NCI-H2227 (cell line): ENCODE measurements around the gene NPTX1.

Experiments
- DNase-seq: peaks from one replicate; lab custom pipeline; 2025; ENCODE audit not compliant: unreplicated experiment; lab: John Stamatoyannopoulos, UW

NPTX1 gene

DNA sequence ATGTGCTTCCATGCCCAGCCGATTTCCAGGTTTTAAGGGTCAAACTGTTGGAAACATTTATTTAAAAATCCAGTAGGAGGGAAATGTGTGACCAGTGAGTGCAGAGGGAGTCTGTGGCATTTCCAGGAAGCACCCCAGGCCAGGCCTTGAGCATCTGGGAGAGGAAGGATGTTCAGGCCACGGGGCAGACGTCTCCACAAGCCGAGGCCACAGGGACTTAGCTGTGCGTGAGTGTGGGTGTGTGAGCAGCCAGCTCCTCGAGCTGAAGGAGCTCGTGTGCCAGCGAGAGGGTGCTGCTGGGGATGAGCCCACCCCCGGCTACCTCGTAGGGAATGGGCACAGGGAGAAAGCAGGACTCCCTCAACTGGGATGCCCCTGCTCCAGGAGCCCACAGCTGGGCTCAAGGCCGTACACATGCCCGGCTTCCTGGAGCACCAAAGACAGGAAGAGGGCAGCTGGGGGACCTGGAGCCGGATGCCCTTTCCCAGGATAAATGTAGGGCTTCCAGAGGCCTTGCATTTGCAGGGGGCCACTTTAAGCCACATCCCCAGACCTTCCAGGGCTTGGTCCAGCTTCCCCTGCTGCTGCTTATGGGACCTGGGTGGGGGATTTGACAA is 12.5 kb downstream of the NPTX1 start:
- DNase-seq, result no peak

DNA sequence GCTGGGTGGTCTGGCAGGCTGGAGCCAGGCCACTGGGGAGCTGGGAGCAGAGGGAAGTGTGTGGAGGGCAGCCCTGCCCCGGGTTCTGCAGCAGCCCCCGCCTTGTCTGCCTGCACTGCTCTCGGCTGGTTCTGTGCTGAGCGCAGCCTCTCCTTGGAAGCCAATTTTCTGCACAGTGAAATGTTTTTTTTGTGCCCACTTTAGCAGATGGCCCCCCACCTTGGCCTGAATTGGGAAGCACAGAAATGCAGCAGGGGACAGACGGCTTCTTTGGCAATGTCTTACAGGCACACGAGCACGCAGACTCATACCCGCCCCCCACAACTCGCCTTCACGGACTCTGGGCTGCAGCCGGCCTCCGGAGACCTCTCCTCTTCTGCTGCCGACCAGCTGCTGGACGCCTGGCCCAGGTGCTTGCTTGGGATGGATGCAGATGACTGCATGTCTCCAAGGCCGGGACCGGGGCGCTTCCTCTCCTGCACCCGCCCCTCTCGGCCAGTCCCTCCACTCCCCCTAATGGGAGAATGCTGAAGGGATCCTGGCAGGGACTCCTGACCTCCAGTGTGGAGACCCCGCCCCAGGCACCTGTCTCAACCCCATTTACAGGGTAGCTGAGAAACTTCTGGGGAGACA is 14.8 kb downstream of the NPTX1 start:
- no peak for DNase-seq

DNA sequence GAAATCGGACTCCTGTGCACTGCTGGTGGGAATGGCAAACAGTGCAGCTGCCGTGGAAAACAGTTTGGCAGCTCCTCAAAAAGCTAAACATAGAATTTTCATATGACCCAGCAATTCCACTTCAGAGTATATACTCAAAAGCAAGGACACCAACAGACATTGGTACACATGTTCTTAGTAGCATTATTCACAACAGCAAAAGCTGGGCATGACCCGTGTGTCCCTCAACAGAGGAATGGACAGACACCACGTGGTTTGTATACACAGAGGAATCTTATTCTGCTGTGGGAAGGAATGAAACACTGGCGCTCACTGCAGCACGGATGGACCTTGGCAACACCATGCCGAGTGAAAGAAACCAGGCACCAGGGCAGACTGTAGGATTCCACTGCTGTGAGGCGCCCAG is 16.0 kb downstream of the NPTX1 start:
- no peak for DNase-seq

DNA sequence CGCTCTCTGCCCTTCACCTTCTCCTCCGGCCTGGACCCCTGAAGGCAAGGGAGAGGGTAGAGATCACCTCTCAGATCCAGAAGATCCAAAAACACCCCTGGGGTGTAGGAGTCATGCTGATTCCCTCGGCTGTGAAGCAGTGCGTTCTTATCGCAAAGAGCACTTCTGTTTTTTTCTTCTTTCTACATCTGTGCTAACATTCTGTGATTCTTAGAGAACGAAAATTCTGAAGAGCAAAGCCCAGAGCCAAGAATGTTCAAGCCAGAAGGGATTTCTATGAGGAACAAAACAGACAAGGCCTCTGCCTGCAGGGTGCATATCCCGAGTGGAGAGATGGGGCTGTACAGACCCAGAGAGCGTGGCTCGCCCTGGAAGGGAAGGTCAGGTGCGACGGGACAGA is 17.2 kb downstream of the NPTX1 start:
- DNase-seq, result no peak

DNA sequence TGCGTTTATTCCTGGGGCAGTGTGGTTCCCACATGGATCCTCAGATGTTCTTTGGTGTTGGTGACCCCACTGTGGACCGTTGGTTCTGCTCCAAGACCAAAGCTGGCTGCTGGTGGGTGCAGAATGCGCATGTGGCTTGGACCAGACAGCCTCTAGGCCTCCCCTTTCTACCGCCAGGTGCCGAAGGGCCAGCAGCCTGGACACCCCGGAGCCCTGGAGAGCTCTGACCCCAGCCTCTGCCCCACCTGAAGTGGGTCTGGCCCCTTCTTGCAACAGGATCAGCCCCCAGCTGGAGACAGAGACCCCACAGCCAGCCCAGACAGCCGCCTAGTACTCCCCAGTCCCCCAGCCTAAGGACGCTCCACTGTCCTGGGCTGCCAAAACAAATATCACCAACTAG is 18.4 kb downstream of the NPTX1 start:
- no peak for DNase-seq

DNA sequence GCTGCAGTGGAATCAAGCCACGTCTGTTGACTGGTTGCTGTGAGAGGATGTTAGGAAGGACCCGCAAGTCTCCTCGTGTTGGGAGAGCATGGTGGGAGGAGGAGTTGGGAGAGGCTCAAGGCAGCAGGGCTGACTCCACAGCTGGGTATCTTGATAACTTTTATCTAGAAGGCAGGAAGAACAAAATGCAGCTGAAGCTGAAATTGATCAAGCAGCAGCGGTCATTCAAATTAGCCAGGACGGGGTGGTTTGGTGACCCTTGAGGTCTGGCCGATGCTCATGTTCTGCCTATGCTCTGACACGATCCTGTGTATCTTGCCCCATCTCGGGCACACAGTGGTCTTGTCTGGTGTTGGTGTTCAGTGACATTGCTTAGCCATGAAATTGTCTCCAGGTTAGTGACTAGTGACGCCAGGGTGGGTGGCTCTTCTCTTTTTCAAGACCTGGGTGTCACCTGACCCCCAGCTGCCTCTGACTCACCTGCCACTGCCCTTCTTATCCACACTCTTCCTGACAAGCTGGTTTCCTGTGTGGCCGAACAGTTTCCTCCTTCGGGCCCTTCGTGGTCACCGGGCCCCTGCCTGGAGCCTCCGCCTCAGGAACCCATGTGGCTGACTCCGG is 19.1 kb downstream of the NPTX1 start:
- DNase-seq, result no peak

DNA sequence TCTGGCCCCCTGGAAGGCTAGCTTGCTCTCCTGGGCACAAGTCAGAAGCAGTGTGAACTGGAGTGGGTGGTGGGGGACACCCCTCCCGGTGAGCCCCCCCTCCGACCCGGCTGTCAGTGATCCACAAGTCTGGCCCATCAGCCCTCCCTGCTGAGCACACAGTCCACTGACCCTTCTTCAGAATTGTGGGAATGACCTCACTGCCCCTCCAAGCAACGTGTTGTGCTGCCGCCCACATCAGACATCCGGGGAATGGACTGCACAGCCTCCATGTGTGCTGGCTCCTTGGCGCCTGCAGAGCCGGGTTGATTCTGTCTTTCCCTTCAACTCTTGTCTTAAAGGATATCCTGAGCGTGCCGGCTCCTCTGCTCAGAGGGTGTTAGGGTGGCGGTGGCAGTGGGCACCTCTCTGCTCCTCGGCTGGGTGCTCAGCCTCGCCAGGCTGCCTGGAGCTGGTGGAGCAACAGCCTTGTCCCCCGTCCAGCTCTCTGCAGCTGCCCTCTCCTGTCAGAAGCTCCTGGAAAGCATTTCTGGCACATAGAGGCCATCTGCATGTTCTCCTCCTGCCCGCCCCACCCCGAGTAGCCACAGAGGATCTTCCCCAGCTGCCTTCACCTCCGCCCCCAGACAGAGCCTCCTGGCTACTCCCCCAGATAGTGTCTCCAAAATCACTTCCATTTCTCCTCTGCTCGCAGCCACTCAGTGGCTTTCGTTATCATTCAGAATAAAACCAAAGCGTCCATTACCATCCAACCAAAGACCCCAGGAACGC is 19.8 kb downstream of the NPTX1 start:
- no peak for DNase-seq

DNA sequence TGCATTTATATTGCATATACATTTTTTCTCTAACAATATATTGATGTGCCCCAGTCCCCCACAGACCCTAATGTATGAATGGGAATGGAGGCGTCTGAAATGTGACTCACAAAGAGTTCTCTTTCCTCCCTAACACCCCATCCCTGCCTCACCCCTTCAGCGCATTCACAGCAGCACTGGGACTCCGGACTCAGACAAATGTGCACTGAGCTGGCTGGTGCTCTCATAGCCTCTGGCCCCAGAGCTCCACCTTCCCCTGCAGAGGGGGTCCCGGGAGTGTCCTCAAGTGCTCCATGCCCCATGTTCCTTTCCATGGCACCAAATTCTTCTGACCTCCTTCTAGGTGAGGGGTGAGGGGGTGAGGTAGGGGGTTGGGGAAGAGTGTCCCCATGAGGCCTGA is 20.6 kb downstream of the NPTX1 start:
- no peak for DNase-seq

DNA sequence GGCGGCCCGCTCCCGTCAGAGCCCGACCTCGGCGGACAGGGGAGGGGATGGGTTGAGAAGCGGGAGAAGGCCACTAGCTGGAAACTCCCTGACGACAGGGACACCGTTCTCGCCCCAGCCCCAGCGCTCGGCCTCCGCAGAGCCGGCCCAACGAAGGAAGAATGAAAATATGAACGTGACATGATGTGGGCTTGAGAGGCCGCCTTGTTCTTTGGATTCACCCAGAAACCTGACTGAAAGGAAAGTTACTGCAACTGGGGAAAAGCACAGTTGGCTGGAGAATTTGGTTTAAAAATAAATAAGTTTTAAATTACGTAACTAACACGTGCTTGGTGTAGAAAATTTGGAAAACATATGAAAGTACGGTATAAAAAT is 21.1 kb downstream of the NPTX1 start:
- peak; percentile 74 for DNase-seq

DNA sequence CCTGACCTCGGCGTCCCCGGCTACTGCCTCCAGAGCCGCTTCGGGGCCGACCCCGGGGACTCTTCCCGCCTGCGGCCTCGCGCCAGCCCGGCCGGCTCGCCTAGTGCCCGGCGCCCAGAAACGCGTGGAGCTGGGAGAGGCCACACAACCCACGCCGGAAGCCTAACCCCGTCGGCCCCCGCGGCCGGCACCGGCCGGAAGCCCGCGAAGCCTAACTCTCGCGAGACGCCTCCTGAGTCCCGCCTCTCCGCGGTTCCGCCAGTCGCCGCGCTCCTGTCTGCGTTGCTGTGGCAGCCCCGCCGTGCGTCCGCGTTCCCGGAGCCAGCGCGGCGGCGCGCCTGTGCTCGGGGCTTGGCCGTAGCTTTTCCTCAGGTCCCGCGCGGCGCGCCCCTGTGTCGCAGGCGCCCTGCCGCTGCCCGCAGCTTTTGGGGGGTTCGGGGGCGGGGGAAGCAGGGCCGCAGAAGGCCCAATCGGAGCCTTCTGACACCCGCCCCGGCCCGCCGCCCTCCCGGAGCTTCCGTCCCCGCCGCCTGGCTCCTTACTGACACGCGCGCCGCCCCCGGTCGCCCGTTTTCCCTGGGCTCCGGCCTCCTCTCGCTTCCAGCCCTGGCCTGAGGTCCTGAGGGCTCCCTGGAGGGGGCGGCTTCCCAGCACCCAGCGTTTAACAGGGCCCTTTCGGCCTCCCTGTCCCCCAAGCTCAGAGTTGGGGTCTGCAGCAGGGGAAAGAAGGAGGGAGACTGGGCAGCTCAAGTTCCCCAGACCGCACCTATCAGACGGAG is 21.7 kb downstream of the NPTX1 start:
- peak; percentile 99 for DNase-seq

DNA sequence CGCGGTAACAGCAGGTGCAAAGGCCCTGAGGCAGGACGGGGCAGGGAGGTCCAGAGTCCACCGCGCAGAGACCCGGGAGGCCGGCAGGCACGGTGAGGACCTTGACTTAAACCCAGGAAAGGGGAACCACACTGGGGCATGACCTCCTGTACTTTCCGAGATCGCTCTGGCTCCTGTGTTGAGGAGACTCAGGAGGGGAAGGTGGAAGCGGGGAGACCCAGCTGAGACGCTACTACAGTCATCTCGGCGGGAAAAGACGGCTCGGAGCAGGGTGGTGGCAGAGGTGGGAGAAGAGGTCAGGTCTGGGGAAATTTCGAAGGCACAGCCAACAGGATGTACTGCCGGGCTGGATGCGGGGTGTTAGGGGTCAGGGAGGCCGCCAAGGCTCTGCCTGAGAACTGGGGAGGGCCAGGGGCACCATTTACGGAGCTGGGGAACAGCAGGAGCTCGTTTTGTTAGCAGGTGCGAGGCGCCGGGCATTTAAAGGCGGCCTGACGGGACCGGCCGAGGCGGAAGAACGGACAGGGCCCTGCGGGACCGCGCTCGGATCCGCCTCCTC is 22.3 kb downstream of the NPTX1 start:
- no peak for DNase-seq

DNA sequence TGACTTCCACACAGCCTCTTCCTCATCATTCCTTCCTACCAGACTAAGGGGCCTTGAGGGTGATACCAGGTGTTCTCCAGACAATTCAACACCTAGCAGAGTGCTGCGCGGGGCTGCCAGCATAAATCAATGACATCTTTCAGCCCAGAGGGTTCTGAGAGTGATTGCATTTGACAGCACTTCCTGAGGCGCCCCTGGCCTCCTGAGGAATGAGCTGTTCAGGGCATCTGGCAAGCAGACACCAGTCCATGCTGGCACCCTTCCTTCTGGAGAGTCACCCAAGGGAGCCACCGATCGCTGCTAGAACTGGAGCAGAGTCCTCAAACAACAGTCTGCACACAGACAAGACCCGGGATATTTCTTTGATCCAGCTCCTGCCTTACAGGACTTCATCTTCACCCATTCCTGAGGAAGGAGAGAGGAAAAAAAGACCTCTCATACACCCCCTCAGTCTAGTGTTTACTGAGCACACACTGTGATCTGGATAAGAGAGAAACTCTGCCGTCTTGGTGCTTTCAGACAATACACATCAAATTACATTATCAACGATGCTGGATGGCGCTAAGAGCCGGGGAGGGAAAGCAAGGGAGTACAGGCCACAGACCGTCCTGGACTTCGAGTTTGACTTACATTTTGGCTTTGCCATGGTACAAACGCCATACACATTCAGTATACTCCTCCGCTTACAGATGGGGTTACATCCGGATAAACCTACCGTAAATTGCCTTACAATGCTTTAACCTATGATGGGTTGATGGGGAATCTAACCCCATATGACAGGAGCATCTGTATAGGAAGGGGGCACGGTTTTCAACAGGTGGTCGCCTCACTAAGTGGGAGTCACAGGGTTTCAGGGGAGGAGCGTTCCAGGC is 23.0 kb downstream of the NPTX1 start:
- no peak for DNase-seq

DNA sequence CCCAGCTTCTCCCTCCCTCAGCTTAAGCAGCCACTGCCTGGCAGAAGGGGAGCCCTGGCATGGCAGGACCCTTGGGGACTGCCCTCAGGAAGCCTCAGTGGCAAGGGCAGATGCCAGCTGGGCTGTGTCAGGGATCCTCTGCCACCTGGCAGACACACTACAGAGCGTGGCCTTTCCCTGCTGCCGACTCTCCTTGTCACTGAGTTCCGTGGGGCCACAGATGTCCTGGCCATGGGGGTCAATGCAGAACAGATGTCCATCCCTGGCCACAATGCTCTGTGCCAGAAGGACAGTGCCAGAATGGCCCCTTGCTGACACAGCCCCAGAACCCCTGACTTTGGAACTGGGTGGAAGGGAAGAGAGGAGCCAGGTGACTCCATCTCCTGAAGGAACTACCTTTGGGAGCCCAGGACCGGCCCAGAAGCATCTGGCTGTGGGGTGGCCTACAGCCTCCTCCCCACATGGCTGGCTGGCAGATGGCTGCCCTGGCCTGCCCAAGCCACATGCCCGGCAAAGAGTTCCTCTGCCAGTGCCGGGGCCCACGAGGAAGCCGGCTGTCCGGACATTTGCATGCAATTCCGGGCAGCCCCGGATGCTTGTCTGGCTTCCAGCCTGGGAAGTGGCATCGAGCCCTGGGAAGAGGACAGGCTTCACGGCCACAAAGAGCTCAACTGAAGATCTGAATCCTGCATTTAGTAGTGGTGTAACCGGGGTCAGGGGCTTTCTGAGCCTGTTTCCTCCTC is 24.1 kb downstream of the NPTX1 start:
- no peak for DNase-seq

DNA sequence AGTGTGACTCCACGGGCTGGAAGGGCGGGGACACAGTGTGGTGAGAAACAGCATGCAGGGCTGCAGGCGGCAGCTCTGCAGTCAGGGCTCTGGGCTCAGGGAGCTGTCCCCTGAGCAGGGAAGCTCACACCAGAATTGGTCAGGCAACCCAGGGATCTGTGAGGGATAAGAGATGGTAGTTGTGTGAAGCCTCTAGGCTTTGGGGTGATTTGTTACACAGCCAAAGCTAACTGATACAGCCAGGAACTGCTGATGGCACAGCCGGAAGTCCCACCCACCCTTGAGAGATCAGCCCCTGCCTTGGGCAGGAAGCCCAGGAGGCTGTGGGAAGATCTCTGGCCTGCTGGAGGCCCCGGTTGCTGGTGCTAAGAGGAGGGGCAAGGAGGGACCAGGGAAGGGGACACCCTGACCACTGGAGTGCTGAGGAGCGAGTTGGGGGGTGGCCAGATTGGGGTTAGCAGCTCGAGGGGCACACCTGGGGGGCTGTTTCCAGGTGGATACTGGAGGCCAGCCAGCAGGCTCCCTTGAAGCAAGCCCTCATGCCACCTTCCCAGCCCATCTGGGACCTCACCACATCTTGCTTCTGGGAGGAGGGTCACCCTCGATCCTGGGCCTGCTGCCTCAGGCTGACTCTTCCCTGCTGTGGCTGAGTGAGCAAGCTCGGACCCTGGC is 25.2 kb downstream of the NPTX1 start:
- DNase-seq, result no peak

DNA sequence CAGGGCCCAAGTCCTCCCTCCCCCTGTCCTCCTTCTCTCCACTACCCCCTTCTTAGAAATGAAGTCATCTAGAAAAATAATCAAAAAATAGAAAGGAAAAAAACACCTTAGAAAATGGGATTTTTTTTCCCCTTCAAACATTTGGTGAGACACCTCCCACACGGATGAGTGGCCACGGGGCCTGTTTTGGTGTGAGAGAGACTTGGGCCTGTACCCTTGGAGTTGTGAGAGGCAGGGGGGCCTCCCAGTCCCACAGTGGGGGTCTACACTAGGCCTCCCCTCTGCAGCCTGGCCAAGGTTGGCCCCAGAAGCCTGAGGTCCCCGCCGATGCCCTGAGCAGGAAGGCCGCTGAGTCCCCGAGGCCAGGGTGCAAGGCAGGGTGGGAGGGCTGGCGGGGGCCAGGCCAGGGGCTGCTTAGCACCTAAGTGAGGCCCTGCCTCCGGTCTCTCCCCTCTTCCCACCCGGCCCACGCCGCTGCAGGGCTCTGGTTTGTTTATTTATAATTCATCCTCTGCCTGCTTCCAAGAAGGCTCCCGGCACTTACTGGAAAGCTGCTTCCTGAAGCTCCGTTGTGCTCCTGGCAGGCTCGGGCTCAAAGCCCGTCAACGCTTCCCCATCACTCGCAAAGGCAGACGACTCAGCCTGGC is 26.4 kb downstream of the NPTX1 start:
- no peak for DNase-seq

DNA sequence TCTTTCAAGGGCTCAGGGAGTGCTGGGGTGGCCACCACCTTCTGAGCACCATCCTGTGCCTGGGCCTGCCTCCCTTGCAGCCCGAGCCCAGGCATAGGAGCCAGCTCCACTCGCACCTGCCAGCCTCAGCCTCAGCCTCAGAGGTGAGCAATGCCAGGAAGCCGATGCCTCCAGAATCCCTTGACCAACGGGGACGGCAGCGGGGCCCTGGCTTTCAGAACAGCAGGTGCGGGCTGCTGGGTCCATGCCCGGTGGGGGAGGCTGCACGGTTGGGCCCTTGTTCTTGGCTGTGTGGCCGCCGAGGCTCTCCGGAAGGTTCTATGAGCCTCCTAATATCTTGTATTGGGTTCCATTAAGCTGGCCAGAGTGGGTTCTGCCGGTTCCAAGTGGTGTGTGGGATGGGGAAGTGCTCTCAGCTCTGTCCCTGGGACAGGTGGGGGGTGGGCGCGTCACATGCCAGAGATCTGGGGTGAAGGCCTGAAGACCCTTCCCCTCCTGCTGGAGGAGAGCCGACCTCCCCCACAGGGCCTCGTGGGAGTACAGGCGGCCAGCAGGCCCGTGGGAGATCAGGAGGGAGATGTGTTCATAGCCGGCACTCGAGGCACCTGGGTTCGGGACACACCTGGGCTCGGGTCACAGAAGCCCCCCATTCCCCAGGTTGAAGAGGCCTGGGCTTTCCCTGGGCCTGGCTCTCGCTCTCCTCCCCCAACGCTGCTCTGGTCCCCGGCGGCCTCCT is 27.0 kb downstream of the NPTX1 start:
- DNase-seq, result no peak

DNA sequence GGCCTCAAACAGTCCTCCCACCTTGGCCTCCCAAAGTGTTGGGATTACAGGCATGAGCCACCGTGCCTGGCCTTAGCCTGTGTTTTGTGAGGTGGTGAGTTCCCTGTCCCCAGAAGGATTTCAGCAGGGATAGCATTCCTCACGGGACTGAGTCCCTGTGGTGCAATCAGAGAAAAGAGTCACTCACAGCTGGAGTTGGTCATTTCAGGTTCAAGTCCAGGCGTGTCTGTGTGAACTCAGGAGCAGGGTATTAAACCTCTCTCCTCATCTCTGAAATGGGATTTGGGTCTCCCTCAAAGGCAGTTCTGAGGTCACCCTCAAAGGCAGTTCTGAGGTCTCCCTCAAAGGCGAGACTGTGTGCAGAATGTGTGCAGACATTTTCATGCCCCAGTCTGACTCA is 28.6 kb downstream of the NPTX1 start:
- DNase-seq, result no peak
